AG08395 (cell line): ENCODE measurements around the gene AKAP13.
"Not testable (repeated sequence)": the region's sequence is repeated elsewhere in the genome, so short reads cannot be mapped to it uniquely, and the experiment has no call there.

Experiments used
- DNase-seq: peaks from one replicate; pipeline ENCODE4 v3.0.0; 2012; ENCODE audit warnings: mixed read lengths, low spot score

AKAP13 gene

DNA sequence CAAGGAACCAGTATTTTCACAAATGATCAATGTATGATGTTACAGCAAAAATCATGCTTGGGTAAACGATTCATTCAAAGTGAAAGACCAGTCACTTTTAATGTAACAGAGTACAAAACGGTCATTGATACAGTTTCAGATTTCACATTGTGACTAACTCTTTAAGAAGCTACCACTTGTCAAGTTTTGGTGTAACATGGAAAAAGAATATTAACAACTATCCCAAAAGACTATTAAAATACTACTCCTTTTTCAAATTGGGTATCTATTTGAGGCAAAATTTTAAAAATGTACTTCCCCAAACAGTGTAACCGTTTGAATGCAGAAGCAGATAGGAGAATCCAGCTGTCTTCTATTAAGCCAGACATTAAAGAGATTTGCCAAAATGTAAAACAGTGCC lies 31.7 kb downstream of the AKAP13 start:
- peak; percentile 6 for DNase-seq

- peak; percentile 79 for DNase-seq
These were observed 32.8 kb downstream of the AKAP13 start for GRCh38 chr15:85412956-85413854.

GRCh38 chr15:85414037-85414436 lies 33.6 kb downstream of the AKAP13 start:
- no peak for DNase-seq

- peak; percentile 14 for DNase-seq
These were observed 34.1 kb downstream of the AKAP13 start for GRCh38 chr15:85414495-85414894.

DNA sequence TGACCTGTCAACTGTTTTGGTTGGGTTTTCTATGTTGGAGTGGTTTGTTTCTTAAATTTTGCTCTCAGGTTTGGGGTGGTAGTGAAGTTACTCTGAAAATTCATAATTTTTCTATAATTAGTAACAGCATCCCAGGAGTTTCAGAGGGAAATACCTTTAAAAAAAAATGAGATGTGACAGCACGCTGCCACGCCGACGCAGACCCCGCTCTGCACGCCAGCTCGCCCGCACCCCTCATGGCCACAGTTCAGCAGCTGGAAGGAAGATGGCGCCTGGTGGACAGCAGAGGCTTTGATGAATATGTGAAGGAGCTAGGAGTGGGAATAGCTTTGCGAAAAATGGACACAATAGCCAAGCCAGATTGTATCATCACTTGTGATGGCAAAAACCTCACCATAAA lies 34.6 kb downstream of the AKAP13 start:
- DNase-seq, result no peak

- DNase-seq, result no peak
These were observed 35.4 kb downstream of the AKAP13 start for GRCh38 chr15:85415783-85416182.

- DNase-seq, result no peak
These were observed 36.9 kb downstream of the AKAP13 start for GRCh38 chr15:85417276-85417675.

DNA sequence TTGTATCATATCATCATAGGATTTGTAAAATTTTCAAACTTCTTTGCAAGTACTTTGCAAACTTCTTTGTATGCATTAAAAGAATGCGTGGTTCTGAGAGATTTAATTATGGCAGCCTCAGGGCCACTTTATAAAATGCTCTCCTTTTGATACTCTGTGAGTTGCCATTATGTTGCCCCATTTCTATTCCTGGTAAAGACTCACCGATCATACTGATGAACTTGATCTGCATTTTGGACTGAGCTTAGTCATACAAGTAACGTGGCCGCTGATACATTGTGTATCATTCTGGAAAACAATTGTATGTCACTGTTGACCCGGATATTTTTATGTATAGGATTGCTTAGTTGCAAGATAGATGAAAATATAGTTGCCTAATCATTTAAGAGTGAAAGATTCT lies 38.8 kb downstream of the AKAP13 start:
- no peak for DNase-seq

DNA sequence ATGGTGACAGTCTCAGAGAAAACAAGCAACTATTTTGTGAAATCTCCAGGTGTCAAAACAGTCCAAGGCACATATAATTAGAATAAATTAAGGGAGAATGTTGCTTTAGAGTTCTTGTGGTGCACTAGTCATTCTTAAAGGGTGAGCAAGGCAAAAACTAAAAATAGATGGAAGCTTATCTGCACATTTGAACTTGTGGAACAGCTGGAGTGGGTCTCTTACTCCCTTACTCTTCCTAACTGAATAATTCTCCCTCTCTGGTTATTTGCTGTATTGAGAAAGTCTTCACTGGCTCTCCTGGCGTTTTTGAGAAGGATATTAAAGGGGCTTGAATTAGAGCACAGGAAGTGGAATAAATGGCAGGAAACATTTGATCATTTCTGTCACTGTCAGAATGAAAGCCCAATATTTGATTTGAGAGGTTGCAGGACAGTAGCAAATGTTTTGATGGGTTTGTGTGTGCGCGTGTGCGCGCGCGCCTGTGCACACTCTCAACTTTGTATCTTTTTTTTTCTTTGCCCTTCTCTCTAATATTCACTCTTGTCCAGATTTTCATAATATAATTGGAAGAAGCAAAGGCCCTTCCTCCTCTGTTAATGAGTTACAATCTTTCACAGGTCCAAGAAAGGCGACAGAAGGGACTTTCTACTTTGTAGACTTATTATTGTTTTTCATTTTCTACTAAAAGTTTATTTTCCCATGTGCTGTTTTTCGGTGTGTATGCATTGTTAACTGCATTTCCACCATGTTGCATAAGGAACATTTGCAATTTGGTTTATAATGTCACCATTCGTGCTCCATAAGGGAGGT lies 40.9 kb downstream of the AKAP13 start:
- peak; percentile 20 for DNase-seq

GRCh38 chr15:85422607-85423006 lies 42.2 kb downstream of the AKAP13 start:
- no peak for DNase-seq

GRCh38 chr15:85423256-85423655 lies 42.9 kb downstream of the AKAP13 start:
- DNase-seq, result no peak

- no peak for DNase-seq
These were observed 43.8 kb downstream of the AKAP13 start for GRCh38 chr15:85424154-85424553.

DNA sequence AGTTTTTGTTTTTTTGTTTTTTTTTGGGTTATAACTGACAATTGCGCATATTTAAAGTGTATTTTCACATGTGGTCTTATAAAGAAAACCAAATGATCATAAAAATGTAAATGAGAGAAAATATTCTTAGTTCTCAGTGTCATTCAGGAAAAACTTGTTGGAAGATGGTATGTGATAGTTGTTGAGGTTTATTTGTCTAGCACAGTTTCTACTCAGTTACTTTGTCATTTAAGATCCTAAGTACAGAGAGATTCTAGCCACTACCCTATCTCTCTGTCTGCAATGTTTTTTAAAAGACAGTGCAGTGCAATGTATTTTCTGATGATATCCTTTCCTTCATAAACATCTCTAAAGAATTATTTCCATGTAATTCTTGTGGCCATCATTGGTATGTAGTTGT lies 46.1 kb downstream of the AKAP13 start:
- DNase-seq, result no peak

- no peak for DNase-seq
These were observed 47.1 kb downstream of the AKAP13 start for GRCh38 chr15:85427286-85428028.

GRCh38 chr15:85429522-85429921 lies 49.1 kb downstream of the AKAP13 start:
- no peak for DNase-seq

- no peak for DNase-seq
These were observed 50.2 kb downstream of the AKAP13 start for GRCh38 chr15:85430406-85431204.

DNA sequence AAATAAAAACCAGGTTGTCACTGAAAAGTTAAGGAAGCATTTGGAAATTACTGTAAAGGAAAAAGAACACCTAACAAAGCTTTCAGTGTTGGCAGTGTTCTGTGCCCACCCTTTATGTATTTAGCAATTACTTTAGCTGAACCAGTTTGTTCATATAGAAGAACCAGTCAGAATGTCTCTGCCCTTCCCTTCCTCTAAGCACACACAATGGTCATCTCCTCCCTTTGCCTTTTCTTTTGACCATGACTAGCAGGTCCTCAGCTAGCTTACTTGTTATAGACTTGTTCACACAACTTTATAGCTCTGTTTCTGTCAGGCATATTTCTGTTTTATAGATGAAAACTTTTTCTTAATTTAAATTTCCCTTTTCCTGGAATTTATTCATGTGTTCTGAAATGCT lies 59.6 kb downstream of the AKAP13 start:
- DNase-seq, result no peak

- DNase-seq, result no peak
These were observed 60.0 kb downstream of the AKAP13 start for GRCh38 chr15:85440451-85440850.

GRCh38 chr15:85441854-85442253 lies 61.5 kb downstream of the AKAP13 start:
- not testable (repeated sequence) for DNase-seq

GRCh38 chr15:85443046-85443445 lies 62.6 kb downstream of the AKAP13 start:
- DNase-seq, result no peak

- no peak for DNase-seq
These were observed 63.2 kb downstream of the AKAP13 start for GRCh38 chr15:85443593-85444087.
